Measurements from ENCODE around the gene IFNA4.

IFNA4 gene

DNA sequence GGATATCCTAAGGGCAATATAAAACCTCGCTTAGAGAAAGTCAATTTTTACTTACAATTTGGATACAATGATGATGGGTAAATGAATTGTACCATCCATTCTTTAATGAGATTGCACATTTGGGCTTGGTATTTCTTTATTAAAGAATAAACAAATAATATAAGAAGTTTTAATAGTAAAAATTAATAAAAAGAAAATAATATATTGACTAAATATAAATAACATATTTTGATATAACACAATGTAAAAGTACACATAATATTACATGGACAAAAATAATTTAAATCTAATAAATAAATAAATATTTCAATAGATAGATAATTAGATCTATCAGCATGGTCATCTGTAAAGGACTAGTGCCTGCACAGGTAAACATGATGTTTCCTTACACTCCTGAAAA lies 21.9 kb downstream of the IFNA4 start:
- no peak for DNase-seq (ENCODE audit: low spot score)

DNA sequence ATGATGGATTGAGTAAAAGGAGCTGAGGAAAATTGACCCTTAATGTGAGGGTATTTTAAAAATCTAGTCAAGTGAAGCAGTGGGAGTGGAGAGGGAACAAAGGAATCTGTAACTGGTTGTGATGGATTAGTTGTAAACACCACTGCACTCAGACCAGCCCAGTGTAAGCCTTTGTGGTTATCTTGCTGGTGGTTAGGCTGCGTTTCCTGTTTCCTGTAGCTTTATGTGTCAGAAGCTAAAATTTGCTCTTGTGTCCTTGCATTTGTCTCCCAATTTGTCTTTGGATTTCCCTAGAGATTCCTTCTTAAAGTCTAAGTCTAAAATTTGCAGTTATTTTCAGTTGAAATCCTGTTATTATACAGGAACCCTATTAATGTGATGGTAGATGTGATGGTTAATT lies 27.2 kb downstream of the IFNA4 start:
- DNase-seq (ENCODE audit: low spot score): no peak

- DNase-seq (ENCODE audit: low spot score): no peak
These were observed 31.9 kb downstream of the IFNA4 start for GRCh38 chr9:21155501-21155900.

- peak; percentile 5 for DNase-seq (ENCODE audit: low spot score)
These were observed 33.3 kb downstream of the IFNA4 start for GRCh38 chr9:21154018-21154608.

- DNase-seq (ENCODE audit: low spot score): peak; percentile 0
These were observed 33.9 kb downstream of the IFNA4 start for GRCh38 chr9:21153336-21154017.

DNA sequence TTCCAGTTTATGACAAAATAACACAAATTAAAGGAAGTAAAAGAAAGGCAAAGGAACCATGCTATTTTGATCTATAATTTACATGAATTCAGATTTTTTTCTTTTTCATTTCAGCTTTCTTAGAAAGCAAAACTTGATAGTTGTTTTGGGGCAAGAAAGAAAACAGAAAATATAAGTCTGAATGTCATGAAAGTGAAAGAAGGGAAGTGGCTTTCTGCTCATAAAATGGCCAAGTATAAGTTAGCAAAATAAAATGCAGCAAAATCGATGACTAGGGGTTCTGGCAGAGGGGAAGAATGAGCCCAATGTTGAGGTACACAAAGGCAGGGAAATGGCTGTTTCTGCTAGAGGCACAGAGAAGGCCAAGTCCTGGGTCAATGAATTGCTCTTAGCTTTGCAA lies 42.8 kb downstream of the IFNA4 start:
- no peak for DNase-seq (ENCODE audit: low spot score)

- DNase-seq (ENCODE audit: low spot score): no peak
These were observed 45.9 kb downstream of the IFNA4 start, which contains the start of gene IFNW1 for GRCh38 chr9:21141427-21141882. IFNW1 (minus strand) TSS chr9:21141832; CDS start chr9:21141570, 262 bp downstream.

DNA sequence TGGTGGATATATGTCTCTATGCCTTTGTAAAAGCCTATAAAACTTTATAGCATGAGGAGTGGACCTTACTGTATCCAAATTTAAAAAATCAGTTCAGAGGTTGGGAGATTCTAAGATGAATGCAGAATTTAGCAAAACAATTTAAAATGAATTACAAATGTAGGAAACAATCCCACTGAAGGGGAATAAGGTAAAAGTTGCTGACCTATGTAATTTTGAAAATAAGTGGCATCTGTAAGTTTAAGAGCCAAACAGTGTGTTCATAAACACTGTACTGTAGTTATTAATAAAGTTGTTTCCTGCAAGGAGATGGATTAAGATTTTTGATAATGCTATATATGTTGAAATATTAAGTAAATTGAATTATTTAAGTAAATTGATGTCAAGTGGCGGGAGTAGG lies 50.4 kb downstream of the IFNA4 start:
- no peak for DNase-seq (ENCODE audit: low spot score)

Data from putamen (tissue), 1 donor.